HG03571 (cell line): ENCODE measurements around the gene PLA2G4F.

Experiments
- ATAC-seq: cut with Tn5 transposase; IDR thresholded peaks from one replicate; pipeline ENCODE4 v1.9.1; 2021; ENCODE audit not compliant: unreplicated experiment

PLA2G4F gene, protein sequence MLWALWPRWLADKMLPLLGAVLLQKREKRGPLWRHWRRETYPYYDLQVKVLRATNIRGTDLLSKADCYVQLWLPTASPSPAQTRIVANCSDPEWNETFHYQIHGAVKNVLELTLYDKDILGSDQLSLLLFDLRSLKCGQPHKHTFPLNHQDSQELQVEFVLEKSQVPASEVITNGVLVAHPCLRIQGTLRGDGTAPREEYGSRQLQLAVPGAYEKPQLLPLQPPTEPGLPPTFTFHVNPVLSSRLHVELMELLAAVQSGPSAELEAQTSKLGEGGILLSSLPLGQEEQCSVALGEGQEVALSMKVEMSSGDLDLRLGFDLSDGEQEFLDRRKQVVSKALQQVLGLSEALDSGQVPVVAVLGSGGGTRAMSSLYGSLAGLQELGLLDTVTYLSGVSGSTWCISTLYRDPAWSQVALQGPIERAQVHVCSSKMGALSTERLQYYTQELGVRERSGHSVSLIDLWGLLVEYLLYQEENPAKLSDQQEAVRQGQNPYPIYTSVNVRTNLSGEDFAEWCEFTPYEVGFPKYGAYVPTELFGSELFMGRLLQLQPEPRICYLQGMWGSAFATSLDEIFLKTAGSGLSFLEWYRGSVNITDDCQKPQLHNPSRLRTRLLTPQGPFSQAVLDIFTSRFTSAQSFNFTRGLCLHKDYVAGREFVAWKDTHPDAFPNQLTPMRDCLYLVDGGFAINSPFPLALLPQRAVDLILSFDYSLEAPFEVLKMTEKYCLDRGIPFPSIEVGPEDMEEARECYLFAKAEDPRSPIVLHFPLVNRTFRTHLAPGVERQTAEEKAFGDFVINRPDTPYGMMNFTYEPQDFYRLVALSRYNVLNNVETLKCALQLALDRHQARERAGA

DNA sequence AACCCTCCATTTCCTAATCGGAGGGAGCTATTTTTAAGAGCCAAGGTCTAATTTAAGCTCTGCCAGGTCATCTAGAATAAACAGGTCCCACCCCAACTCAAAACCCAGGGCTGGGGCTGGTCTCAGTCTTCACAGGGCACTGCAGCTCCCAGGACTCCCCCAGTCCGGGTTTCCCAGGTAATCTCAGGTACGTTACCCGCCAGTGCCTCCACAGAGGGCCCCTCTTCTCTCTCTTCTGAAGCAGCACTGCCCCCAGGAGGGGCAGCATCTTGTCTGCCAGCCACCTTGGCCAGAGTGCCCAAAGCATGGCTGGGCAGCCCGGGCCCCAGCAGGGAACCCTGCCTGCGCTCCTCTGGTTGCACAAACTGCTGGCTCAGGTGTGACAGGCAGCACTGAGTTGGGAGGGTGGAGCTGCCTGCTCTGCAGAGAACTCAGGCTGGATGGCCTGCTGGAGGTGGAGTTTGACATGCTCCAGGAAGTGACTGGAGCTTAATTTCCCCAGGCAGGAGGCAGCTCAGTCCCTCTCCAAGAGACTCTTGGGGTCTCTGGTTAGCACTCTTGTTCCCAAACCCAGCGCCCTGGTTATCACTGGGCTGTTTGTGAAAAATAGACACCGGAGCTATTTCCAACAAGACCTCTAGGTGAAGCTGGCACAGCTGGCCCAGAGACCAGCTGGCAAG is at the start of gene PLA2G4F:
Gene PLA2G4F, minus strand, starts transcription at position 394 of the 680 bp plus-strand sequence. Its CDS starts 87 bp downstream, at position 307.
- no peak for ATAC-seq

- no peak for ATAC-seq
Observed at GRCh38 chr15:42203891-42204290, 47.5 kb upstream of the PLA2G4F start.

- no peak for ATAC-seq
Observed at GRCh38 chr15:42202653-42203052, 46.2 kb upstream of the PLA2G4F start.

DNA sequence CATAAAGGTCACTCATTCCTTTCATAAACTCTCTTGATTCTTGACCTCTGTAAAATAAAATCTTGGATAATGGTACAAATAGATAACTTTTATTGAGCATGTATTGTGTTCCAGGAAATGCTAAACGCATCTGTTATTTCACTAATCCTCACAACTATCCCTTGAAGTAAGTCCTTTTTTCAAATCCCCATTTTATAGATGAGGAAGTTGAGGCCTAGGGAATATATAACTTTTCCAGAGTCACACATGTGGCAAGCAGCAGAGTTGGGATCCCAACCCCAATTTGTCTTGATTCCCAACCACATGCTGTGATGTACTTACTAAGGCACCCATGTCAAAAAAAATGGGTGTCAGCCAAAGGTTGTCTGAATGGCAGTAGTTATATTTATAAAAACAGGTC is 45.4 kb upstream of the PLA2G4F start:
- no peak for ATAC-seq

DNA sequence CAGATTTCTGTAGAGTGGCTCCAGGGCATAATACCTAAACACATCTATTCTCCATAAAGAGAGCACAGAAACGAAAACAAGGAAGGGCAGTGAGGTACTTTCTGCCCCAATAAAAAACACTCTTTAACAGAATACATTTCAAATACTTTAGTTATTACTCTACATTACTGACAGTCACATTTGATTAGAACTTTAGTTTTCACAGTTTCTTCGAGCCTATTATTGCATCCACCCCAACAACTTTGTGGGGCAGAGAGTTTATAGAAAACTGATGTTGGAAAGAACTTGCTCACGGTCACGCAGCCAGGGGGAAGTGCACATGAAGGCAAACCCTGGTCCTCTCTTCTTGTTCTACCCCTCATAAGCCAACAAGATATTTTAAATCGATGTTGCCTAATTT is 42.7 kb upstream of the PLA2G4F start:
- ATAC-seq, result no peak

DNA sequence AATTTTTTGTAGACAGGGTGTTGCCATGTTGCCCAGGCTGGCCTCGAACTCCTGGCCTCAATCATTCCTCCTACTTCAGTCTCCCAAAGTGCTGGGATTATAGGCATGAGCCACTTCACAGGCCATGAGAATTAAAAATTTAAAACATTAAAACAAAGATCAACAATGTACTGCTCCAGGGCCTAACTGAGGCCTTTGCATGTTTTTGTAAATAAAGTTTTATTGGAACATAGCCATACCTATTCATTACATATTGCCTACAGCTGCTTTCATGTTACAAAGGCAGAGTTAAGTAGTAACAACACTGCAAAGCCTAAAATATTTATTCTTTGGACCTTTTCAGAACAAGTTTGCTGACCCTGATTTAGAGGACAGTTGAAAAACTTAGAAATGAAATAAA is 42.1 kb upstream of the PLA2G4F start:
- ATAC-seq, result no peak

- ATAC-seq, result no peak
Observed at GRCh38 chr15:42194513-42194912, 38.1 kb upstream of the PLA2G4F start.

GRCh38 chr15:42193383-42193782 is 36.9 kb upstream of the PLA2G4F start:
- ATAC-seq, result no peak

GRCh38 chr15:42191610-42192346 is 35.3 kb upstream of the PLA2G4F start:
- ATAC-seq, result no peak

GRCh38 chr15:42190370-42190769 is 33.9 kb upstream of the PLA2G4F start:
- ATAC-seq, result no peak

GRCh38 chr15:42185801-42186200 is 29.4 kb upstream of the PLA2G4F start:
- no peak for ATAC-seq

GRCh38 chr15:42184736-42185135 is 28.3 kb upstream of the PLA2G4F start:
- no peak for ATAC-seq

GRCh38 chr15:42184296-42184695 is 27.9 kb upstream of the PLA2G4F start:
- ATAC-seq, result no peak

GRCh38 chr15:42182961-42183360 is 26.5 kb upstream of the PLA2G4F start:
- no peak for ATAC-seq

DNA sequence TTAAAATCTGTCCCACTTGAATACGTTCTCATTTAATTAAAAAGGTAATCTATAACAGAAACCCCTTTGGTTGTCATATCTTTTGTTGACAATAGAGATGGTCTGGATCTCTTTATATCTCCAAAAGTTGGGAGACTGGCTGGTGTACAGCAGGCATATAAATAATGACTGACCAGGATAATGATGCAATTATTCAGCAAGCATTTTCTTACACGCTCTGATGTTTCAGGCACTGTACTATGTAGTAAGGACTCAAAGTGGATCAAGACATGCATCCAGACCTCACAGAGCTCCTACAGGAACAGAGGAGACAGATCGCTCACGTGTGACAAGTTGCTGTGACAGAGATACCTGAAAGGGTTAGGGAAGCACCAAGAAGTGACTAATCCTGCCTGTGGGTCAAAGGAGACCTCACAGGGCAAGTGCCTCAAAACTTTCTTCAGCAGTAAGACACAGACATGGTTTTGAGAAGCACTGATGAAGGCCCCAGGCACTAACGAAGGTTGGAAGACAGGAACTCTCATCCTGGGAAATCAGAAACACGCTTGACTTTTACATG is 26.0 kb upstream of the PLA2G4F start:
- ATAC-seq, result no peak

GRCh38 chr15:42178056-42178455 is 21.6 kb upstream of the PLA2G4F start:
- no peak for ATAC-seq

DNA sequence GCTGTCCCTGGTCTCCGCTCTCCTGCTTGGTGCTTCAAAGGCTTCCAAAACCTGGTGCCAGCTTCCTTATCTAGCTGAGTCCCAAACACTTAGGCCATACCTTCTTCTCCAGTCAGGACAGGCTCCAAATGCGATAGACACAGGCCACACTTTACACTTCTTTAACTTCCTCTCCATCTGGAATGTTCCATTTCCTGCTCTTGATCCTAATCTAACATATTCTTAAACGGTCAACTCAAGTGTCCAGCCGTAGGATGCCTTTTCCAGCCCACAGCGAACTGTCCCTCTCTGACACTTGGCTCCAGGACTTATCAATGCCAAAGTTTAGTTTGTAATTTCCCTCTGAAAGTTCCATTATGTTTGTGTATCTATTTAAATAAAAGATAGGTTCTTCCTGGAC is 19.2 kb upstream of the PLA2G4F start:
- no peak for ATAC-seq

DNA sequence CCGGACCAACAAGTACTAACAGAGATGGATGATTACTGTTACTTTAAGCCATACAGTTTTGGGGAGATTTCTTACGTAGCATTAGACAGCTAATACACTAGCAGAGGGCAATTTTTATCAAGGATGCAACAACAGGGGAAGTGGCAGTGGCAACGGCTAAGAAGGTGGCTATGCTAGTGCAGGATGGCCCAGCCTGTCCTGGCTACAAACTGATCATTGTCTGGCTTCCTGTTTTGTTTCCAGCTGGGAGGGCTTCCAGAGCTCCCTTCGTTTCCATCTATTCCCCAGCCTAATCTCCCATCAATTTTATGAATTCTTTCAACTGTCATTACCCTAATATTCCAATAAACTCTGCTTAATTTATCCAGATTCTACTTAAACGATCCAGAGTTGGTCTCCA is 16.0 kb upstream of the PLA2G4F start:
- ATAC-seq, result no peak

- no peak for ATAC-seq
Observed at GRCh38 chr15:42171795-42172194, 15.4 kb upstream of the PLA2G4F start.

GRCh38 chr15:42171122-42171521 is 14.7 kb upstream of the PLA2G4F start:
- ATAC-seq, result no peak
